Endodermal cell (in vitro differentiated cells): ENCODE results near the gene CAND2. TPM values are rescaled to one million over a fixed set of nuclear protein-coding genes. Genes with fewer than 3 reads are reported as not detected.

Experiments
- DNase-seq: peaks from one replicate; pipeline ENCODE4 v3.0.0-alpha.2; 2017
- H3K27ac ChIP-seq: 2 replicates; pipeline ENCODE4 v1.5.1; 2013; ENCODE audit warnings: mild to moderate bottlenecking, low read depth, low read length, moderate library complexity
- H3K27me3 ChIP-seq: 2 replicates; pipeline ENCODE4 v1.6.1; 2013; ENCODE audit warnings: mild to moderate bottlenecking, low read length, moderate library complexity; ENCODE audit not compliant: insufficient read depth, control insufficient read depth, poor library complexity, severe bottlenecking
- H3K36me3 ChIP-seq: 2 replicates; pipeline ENCODE4 v1.7.0; 2013; ENCODE audit warnings: mild to moderate bottlenecking, low read length, moderate library complexity; ENCODE audit not compliant: control insufficient read depth, insufficient read depth
- H3K4me1 ChIP-seq: one replicate; pipeline ENCODE4 v1.7.0; 2013; ENCODE audit warnings: low read length; ENCODE audit not compliant: control insufficient read depth, insufficient read depth
- H3K4me3 ChIP-seq: 2 replicates; pipeline ENCODE4 v1.5.1; 2013; ENCODE audit warnings: mild to moderate bottlenecking, low read length, moderate library complexity
- H3K9ac ChIP-seq: 2 replicates; pipeline ENCODE4 v1.6.1; 2013; ENCODE audit warnings: mild to moderate bottlenecking, low read length, moderate library complexity; ENCODE audit not compliant: poor library complexity, severe bottlenecking; ENCODE audit errors: extremely low read depth
- H3K9me3 ChIP-seq: 2 replicates; pipeline ENCODE4 v1.6.1; 2013; ENCODE audit warnings: mild to moderate bottlenecking, low read length, moderate library complexity; ENCODE audit not compliant: control insufficient read depth
- H3K27ac Mint-ChIP-seq: 2 replicates; pipeline ENCODE4 v1.8.0; 2020; ENCODE audit warnings: mixed read lengths
- H3K27me3 Mint-ChIP-seq: 2 replicates; pipeline ENCODE4 v1.8.0; 2021; ENCODE audit warnings: mild to moderate bottlenecking, mixed read lengths; ENCODE audit not compliant: insufficient read depth
- H3K36me3 Mint-ChIP-seq: 2 replicates; pipeline ENCODE4 v1.8.0; 2020; ENCODE audit warnings: low read depth, mixed read lengths
- H3K4me1 Mint-ChIP-seq: 2 replicates; pipeline ENCODE4 v1.8.0; 2020; ENCODE audit warnings: mixed read lengths
- H3K4me3 Mint-ChIP-seq: 2 replicates; pipeline ENCODE4 v1.8.0; 2020; ENCODE audit warnings: mild to moderate bottlenecking, moderate library complexity, mixed read lengths
- H3K9me3 Mint-ChIP-seq: 2 replicates; pipeline ENCODE4 v1.8.0; 2020; ENCODE audit warnings: mild to moderate bottlenecking, mixed read lengths
- WGBS, 2 experiments: methylation state at CpG; one replicate each; pipeline versions ENCODE4 v1.1.5 to v1.1.7; 2013; ENCODE audit warnings: missing lambda C conversion rate in 2 of 2, mixed read lengths in 1 of 2; ENCODE audit not compliant: insufficient coverage in 1 of 2, insufficient read length in 1 of 2; 5-methylcytosine and 5-hydroxymethylcytosine counted together
- long read RNA-seq, 4 experiments: library from polyadenylated mRNA in 2 of 4; library from RNA in 1 of 4; library from capped mRNA in 1 of 4; stranded (forward) in 3 of 4; unstranded in 1 of 4; transcript quantifications; one replicate each; pipeline ENCODE4 v2.0.0, GENCODE V29; 2020 to 2021; ENCODE audit warnings: inconsistent platforms in 1 of 4
- polyA plus RNA-seq, 2 experiments: library from polyadenylated mRNA; stranded (reverse); fragments of 50-300 nt; gene quantifications; one replicate each; pipeline ENCODE4 v1.2.3, GENCODE V29; 2013
- total RNA-seq, 2 donors: library from RNA; stranded (reverse); fragmentation: NEBNext Ultra II Directional in 1 of 2; extraction: Animal tissue kit (Norgen Biotek cat#: 25700) in 1 of 2; gene quantifications; 2 replicates in 1 of 2; 3 replicates in 1 of 2; pipeline ENCODE4 v1.2.1, GENCODE V29; 2021
- TF ChIP-seq, protein P1 (sequence below): fragments of 200-600 bp; sonication (generic); conservative IDR thresholded peaks from 2 replicates; pipeline ENCODE4 v1.5.0; 2021; ENCODE audit warnings: antibody characterized with exemption, mild to moderate bottlenecking

The CAND2 gene
- 10 to 100 TPM in 1 of 2 donors, 1 to 10 TPM in 1; 7.8 to 15.0 TPM for total RNA-seq
- 12.4 TPM for polyA plus RNA-seq (2013, experiment 1 of 2)
- polyA plus RNA-seq (2013, experiment 2 of 2) = 10.1 TPM
- long read RNA-seq, experiment 1, partial matches to known transcripts = 1 of 2 reads
- long read RNA-seq, experiment 1, other reads (novel, unspliced or antisense) = 1 of 2 reads
- long read RNA-seq, experiment 2, full-length matches to known transcripts = 18 of 30 reads
- long read RNA-seq, experiment 2, partial matches to known transcripts = 7 of 30 reads
- long read RNA-seq, experiment 2, other reads (novel, unspliced or antisense) = 5 of 30 reads
- long read RNA-seq, experiment 3, full-length matches to known transcripts = 20 of 29 reads
- long read RNA-seq, experiment 3, partial matches to known transcripts = 7 of 29 reads
- long read RNA-seq, experiment 3, other reads (novel, unspliced or antisense) = 2 of 29 reads
- long read RNA-seq, experiment 4, partial matches to known transcripts = 1 of 1 reads
- long read RNA-seq, experiment 4, other reads (novel, unspliced or antisense) = 0 of 1 reads

DNA sequence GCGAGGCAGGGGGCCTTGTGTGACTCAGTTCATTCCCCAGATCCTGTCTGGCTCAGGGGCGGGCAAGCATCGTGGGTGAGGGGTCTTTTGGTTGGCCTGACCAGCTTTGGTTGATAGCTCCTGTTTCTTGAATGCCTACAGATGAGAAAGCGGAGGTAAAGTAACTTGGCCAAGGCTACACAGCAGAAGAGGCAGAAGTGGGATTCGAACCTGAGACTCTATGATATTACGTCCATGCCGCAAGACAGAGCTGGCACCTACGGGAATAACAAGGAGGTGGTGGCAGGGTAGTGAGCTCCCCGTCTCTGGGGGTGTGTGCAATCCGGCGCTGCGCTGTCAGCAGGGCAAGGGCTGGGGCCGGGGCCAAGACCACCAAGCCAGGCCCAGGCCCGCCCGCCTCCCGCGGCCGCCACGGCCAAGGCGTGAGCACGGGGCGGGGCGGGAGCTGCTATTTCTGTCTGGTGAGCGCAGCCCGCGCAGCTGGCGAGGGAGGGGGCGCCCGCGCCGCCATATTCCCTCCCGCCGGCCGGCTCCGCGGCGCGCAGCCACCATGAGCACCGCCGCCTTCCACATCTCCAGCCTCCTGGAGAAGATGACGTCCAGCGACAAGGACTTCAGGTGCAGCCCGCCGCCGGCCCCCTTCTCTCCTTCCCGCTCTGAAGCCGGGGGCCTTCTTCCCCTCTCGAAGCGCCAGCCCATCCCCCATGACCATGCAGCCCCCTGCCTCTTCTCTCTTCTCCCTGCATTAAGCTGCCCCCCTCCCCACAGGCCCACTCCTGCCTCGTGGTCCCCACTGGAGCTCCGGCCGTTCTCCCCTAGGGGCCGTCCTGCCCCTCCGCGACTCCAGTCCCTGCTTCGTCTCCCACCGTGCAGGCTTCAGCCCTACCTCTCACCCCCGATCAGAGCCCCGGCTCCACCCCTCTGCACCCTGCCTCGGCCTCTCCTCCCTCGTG lies at the start of gene CAND2:
TSS of gene CAND2 (plus strand) at position 510 of the 953 bp plus-strand sequence. CDS start at position 551, 41 bp downstream.
- Mint-ChIP-seq H3K27ac (peak within 1 kb of the TSS; percentile 26), H3K27me3 (peaks cover 7% of the 10 kb centered on the region), H3K9me3 (no peaks in the 10 kb centered on the region), H3K36me3 (no peaks in the 10 kb centered on the region), H3K4me1 (no peaks in the 10 kb centered on the region), H3K4me3 (peak within 1 kb of the TSS; percentile 78)
- Histone ChIP-seq H3K4me3 (peak within 1 kb of the TSS; percentile 81), H3K9me3 (no peaks in the 10 kb centered on the region), H3K27ac (no peak within 1 kb of the TSS), H3K9ac (peak within 1 kb of the TSS; percentile 47), H3K27me3 (no peaks in the 10 kb centered on the region), H3K36me3 (no peaks in the 10 kb centered on the region), H3K4me1 (no peaks in the 10 kb centered on the region)
- TF ChIP-seq, protein P1, sequence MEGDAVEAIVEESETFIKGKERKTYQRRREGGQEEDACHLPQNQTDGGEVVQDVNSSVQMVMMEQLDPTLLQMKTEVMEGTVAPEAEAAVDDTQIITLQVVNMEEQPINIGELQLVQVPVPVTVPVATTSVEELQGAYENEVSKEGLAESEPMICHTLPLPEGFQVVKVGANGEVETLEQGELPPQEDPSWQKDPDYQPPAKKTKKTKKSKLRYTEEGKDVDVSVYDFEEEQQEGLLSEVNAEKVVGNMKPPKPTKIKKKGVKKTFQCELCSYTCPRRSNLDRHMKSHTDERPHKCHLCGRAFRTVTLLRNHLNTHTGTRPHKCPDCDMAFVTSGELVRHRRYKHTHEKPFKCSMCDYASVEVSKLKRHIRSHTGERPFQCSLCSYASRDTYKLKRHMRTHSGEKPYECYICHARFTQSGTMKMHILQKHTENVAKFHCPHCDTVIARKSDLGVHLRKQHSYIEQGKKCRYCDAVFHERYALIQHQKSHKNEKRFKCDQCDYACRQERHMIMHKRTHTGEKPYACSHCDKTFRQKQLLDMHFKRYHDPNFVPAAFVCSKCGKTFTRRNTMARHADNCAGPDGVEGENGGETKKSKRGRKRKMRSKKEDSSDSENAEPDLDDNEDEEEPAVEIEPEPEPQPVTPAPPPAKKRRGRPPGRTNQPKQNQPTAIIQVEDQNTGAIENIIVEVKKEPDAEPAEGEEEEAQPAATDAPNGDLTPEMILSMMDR = no peak
- 9 to 21% methylated on average over 21 to 61 of the region's 61 CpGs for WGBS, 2 experiments
- DNase-seq = peak; percentile 80

DNA sequence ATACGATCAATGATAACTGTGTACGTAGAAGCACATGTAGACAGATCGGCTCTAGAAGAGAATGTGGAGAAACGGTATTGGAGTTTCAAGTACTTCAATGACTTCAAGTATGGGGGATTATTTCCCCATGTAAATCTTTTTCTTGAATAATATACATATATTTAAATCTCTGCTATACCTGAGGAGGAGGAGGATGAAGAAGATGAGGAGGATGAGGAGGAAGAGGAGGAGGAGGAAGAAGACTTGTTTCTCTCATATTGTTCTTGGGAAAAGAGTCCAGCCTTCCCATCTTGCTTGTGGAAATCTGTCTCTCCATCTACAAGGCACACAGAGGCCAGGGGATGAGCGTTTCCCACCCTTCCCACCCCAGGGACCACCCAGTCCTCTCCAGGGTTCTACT lies 48.0 kb upstream of the CAND2 start:
- Mint-ChIP-seq H3K4me3 (no peak overlapping the region), H3K4me1 (peaks cover 20% of the 10 kb centered on the region), H3K36me3 (no peaks in the 10 kb centered on the region), H3K27me3 (peaks cover 9% of the 10 kb centered on the region), H3K9me3 (no peaks in the 10 kb centered on the region), H3K27ac (no peak overlapping the region)
- Histone ChIP-seq H3K9ac (no peak overlapping the region), H3K4me1 (peaks cover 3% of the 10 kb centered on the region), H3K9me3 (no peaks in the 10 kb centered on the region), H3K27ac (no peak overlapping the region), H3K27me3 (no peaks in the 10 kb centered on the region), H3K36me3 (no peaks in the 10 kb centered on the region), H3K4me3 (no peak overlapping the region)
- no peak for DNase-seq
- TF ChIP-seq, protein P1 = no peak
- 96 to 98% methylated on average over 4 to 5 of the region's 5 CpGs for WGBS, 2 experiments

DNA sequence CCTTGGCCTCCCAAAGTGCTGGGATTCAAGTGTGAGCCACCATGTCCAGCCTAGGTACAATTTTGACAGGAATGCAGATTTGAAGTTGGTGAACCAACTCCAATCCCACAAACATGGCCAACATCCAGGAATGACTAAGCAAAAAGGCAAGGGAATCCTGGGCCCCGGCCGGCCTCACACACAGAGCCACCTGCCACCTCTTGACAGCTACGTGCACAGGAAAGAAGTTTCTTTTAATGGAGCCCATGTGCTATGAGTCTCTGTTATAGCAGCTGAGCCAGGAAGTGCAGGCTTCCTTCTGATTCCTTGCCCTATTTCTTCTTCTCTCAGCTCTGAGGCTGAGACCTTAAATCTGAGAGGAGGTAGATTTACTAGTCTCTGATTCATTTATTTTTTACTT lies 46.3 kb upstream of the CAND2 start:
- H3K4me3 Mint-ChIP-seq = no peak overlapping the region

More for the DNA sequence above, 46.3 kb upstream of the CAND2 start:
- Mint-ChIP-seq H3K27me3 (peaks cover 18% of the 10 kb centered on the region), H3K36me3 (no peaks in the 10 kb centered on the region), H3K27ac (no peak overlapping the region), H3K4me1 (peaks cover 9% of the 10 kb centered on the region), H3K9me3 (no peaks in the 10 kb centered on the region)
- Histone ChIP-seq H3K27ac (no peak overlapping the region), H3K4me1 (no peaks in the 10 kb centered on the region), H3K9me3 (no peaks in the 10 kb centered on the region), H3K27me3 (peaks cover 13% of the 10 kb centered on the region), H3K4me3 (no peak overlapping the region), H3K9ac (no peak overlapping the region), H3K36me3 (no peaks in the 10 kb centered on the region)
- WGBS, 2 experiments = 93 to 100% methylated on average over 1 to 3 of the region's 3 CpGs
- DNase-seq = no peak
- TF ChIP-seq, protein P1 = no peak
